Uterus (tissue), 4 donors: Measurements from ENCODE around the gene DYNC2H1. TPM values are rescaled to one million over a fixed set of nuclear protein-coding genes. Genes with fewer than 3 reads are reported as not detected.
A peak's percentile ranks its signal among the peaks of the same experiment; 100 is the strongest.

Experiments
- DNase-seq, 2 donors: peaks; one replicate each; pipeline ENCODE4 v3.0.0-alpha.2; 2019 to 2020
- H3K27ac ChIP-seq, 2 donors: fragments of 200-600 bp; sonication (generic); 1 replicate in 1 of 2; 2 replicates in 1 of 2; pipeline ENCODE4 v1.5.1; 2016 to 2018
- H3K27me3 ChIP-seq, 2 donors: fragments of 200-600 bp; sonication (generic); one replicate each; pipeline ENCODE4 v1.5.1; 2018 to 2019; ENCODE audit warnings: control low read depth in 1 of 2
- H3K36me3 ChIP-seq, 2 donors: fragments of 200-600 bp; sonication (generic); one replicate each; pipeline ENCODE4 v1.5.1; 2019; ENCODE audit warnings: control low read depth in 1 of 2
- H3K4me1 ChIP-seq, 2 donors: fragments of 200-600 bp; sonication (generic); one replicate each; pipeline ENCODE4 v1.5.1; 2018 to 2019; ENCODE audit warnings: control low read depth in 1 of 2
- H3K4me3 ChIP-seq, 2 donors: fragments of 200-600 bp; sonication (generic); 1 replicate in 1 of 2; 2 replicates in 1 of 2; pipeline ENCODE4 v1.5.1; 2018 to 2019; ENCODE audit warnings: mild to moderate bottlenecking in 1 of 2
- H3K9me3 ChIP-seq, 2 donors: fragments of 200-600 bp; sonication (generic); one replicate each; pipeline ENCODE4 v1.5.1; 2019; ENCODE audit warnings: control low read depth in 1 of 2
- CTCF ChIP-seq, 4 experiments: fragments of 200-600 bp in 2 of 4; fragments of 450-650 bp in 2 of 4; sonication (generic) in 2 of 4; IDR thresholded peaks; one replicate each; pipeline ENCODE4 v1.5.1; 2016 to 2019; ENCODE audit warnings: antibody characterized with exemption in 4 of 4, mild to moderate bottlenecking in 2 of 4, moderate library complexity in 1 of 4
- POLR2A ChIP-seq, 2 donors: fragments of 450-650 bp; IDR thresholded peaks; one replicate each; pipeline ENCODE4 v1.6.1; 2016; ENCODE audit warnings: antibody characterized with exemption in 2 of 2, mild to moderate bottlenecking in 1 of 2, moderate library complexity in 1 of 2
- intact Hi-C: fragments of 100-400 bp; cut with DNase I; formaldehyde crosslinking; loops from one replicate; pipeline ENCODE4 v1.15.1; 2023; ENCODE audit warnings: low total_unique reads
- total RNA-seq, 4 donors: library from RNA; depleted of rRNA in 3 of 4; stranded (reverse); fragments of >200 nt in 3 of 4; gene quantifications; one replicate each; pipeline versions ENCODE4 v1.1.0 to v1.2.4, GENCODE V29; 2014 to 2023
- donor health status: DM: yes; HTN: yes; CAD: no.

The DYNC2H1 gene
- total RNA-seq, 4 donors from 2014 or later, result 24.8 to 96.1 (median 53.5) TPM

- TF ChIP-seq POLR2A (IDR thresholded peaks at IDR 0.05) (no peak), CTCF (IDR thresholded peaks at IDR 0.05) (no peak)
- Histone ChIP-seq H3K27ac (no peak overlapping the region), H3K9me3 (peaks cover 0 to 26% of the 10 kb centered on the region in 2 donors), H3K36me3 (no peaks in the 10 kb centered on the region), H3K4me1 (no peaks in the 10 kb centered on the region), H3K27me3 (no peaks in the 10 kb centered on the region), H3K4me3 (no peak overlapping the region)
- DNase-seq, result no peak
- intact Hi-C loops, result no loop called here
Observed at GRCh38 chr11:103295704-103296103, 186.5 kb downstream of the DYNC2H1 start.

GRCh38 chr11:103297900-103298299 lies 188.7 kb downstream of the DYNC2H1 start:
- no peaks in the 10 kb centered on the region for H3K4me1 ChIP-seq
- no peak for DNase-seq
- no peaks in the 10 kb centered on the region for H3K27me3 ChIP-seq
- no peak overlapping the region for H3K4me3 ChIP-seq
- TF ChIP-seq CTCF (IDR thresholded peaks at IDR 0.05), result no peak
- no peak for TF ChIP-seq POLR2A (IDR thresholded peaks at IDR 0.05)
- H3K36me3 ChIP-seq, result no peaks in the 10 kb centered on the region
- peaks cover 0 to 21% of the 10 kb centered on the region in 2 donors for H3K9me3 ChIP-seq
- intact Hi-C loops, result no loop called here
- H3K27ac ChIP-seq, result no peak overlapping the region

GRCh38 chr11:103315248-103315647 lies 206.0 kb downstream of the DYNC2H1 start:
- no peaks in the 10 kb centered on the region for H3K4me1 ChIP-seq
- H3K27ac ChIP-seq, result no peak overlapping the region
- H3K36me3 ChIP-seq, result no peaks in the 10 kb centered on the region
- H3K4me3 ChIP-seq, result no peak overlapping the region
- no peaks in the 10 kb centered on the region for H3K27me3 ChIP-seq
- DNase-seq, result no peak
- H3K9me3 ChIP-seq, result no peaks in the 10 kb centered on the region
- TF ChIP-seq CTCF (IDR thresholded peaks at IDR 0.05) (no peak), POLR2A (IDR thresholded peaks at IDR 0.05) (no peak)
- intact Hi-C loops, result no loop called here

GRCh38 chr11:103317118-103317517 lies 207.9 kb downstream of the DYNC2H1 start:
- no peaks in the 10 kb centered on the region for H3K27me3 ChIP-seq
- no peaks in the 10 kb centered on the region for H3K9me3 ChIP-seq
- H3K36me3 ChIP-seq, result peaks cover 0 to 4% of the 10 kb centered on the region in 2 donors
- intact Hi-C loops, result no loop called here
- no peak for DNase-seq
- TF ChIP-seq CTCF (IDR thresholded peaks at IDR 0.05) (no peak), POLR2A (IDR thresholded peaks at IDR 0.05) (no peak)
- H3K4me1 ChIP-seq, result no peaks in the 10 kb centered on the region
- H3K27ac ChIP-seq, result no peak overlapping the region
- H3K4me3 ChIP-seq, result no peak overlapping the region

- Histone ChIP-seq H3K4me1 (no peaks in the 10 kb centered on the region), H3K27me3 (no peaks in the 10 kb centered on the region), H3K4me3 (no peak overlapping the region), H3K9me3 (no peaks in the 10 kb centered on the region), H3K27ac (no peak overlapping the region), H3K36me3 (peaks cover 0 to 4% of the 10 kb centered on the region in 2 donors)
- intact Hi-C loops, result no loop called here
- no peak for TF ChIP-seq POLR2A (IDR thresholded peaks at IDR 0.05)
- no peak for TF ChIP-seq CTCF (IDR thresholded peaks at IDR 0.05)
- DNase-seq, result peak in 1 of 2 donors; percentile 30
Observed at GRCh38 chr11:103322821-103323220, 213.6 kb downstream of the DYNC2H1 start.
